Loucy (cell line): Measurements from ENCODE around the gene CCDC12.

ENCODE experiments used
- H2AFZ ChIP-seq: fragments of 200-600 bp; sonication (generic); 2 replicates; pipeline ENCODE4 v1.6.0; 2016; ENCODE audit warnings: antibody characterized with exemption, mild to moderate bottlenecking, low read length, moderate library complexity
- H3F3A ChIP-seq: fragments of 200-600 bp; 2 replicates; pipeline ENCODE4 v1.6.0; 2016; ENCODE audit warnings: antibody characterized with exemption, low read depth, mild to moderate bottlenecking
- H3K27me3 ChIP-seq: fragments of 200-600 bp; sonication (generic); 2 replicates; pipeline ENCODE4 v1.6.1; 2014; ENCODE audit warnings: low read length, mild to moderate bottlenecking; ENCODE audit not compliant: insufficient read depth, poor library complexity, severe bottlenecking
- H3K36me3 ChIP-seq: fragments of 200-600 bp; sonication (generic); 2 replicates; pipeline ENCODE4 v1.6.1; 2016; ENCODE audit warnings: low read length; ENCODE audit not compliant: insufficient read depth
- H3K4me1 ChIP-seq: fragments of 200-600 bp; sonication (generic); 2 replicates; pipeline ENCODE4 v1.5.1; 2014; ENCODE audit warnings: low read length, mild to moderate bottlenecking; ENCODE audit not compliant: insufficient read depth, poor library complexity, severe bottlenecking
- H3K4me2 ChIP-seq: fragments of 200-600 bp; sonication (generic); 2 replicates; pipeline ENCODE4 v1.6.0; 2014; ENCODE audit warnings: antibody characterized with exemption, low read length, low read depth, mild to moderate bottlenecking; ENCODE audit not compliant: poor library complexity, severe bottlenecking
- H3K4me3 ChIP-seq: fragments of 200-600 bp; sonication (generic); 2 replicates; pipeline ENCODE4 v1.5.1; 2014; ENCODE audit warnings: low read length, mild to moderate bottlenecking, mixed read lengths; ENCODE audit not compliant: poor library complexity, severe bottlenecking
- H3K79me2 ChIP-seq: fragments of 200-600 bp; sonication (generic); 2 replicates; pipeline ENCODE4 v1.6.1; 2014; ENCODE audit warnings: low read length; ENCODE audit not compliant: insufficient read depth
- H3K9ac ChIP-seq: fragments of 200-600 bp; sonication (generic); 2 replicates; pipeline ENCODE4 v1.6.0; 2014; ENCODE audit warnings: mild to moderate bottlenecking, low read depth, low read length, moderate library complexity; ENCODE audit not compliant: poor library complexity, severe bottlenecking
- H3K9me2 ChIP-seq: fragments of 200-600 bp; sonication (generic); replicated peaks from 2 replicates; pipeline ENCODE4 v1.6.1; 2016; ENCODE audit warnings: low read depth, low read length, mixed read lengths
- H3K9me3 ChIP-seq: fragments of 200-600 bp; sonication (generic); 2 replicates; pipeline ENCODE4 v1.6.1; 2014; ENCODE audit warnings: mild to moderate bottlenecking, antibody characterized with exemption, low read length, low read depth; ENCODE audit not compliant: insufficient read depth
- H4K20me1 ChIP-seq: fragments of 200-600 bp; sonication (generic); 2 replicates; pipeline ENCODE4 v1.6.0; 2014; ENCODE audit warnings: antibody characterized with exemption, low read length, mild to moderate bottlenecking; ENCODE audit not compliant: insufficient read depth, poor library complexity, severe bottlenecking
- EZH2phosphoT487 ChIP-seq: fragments of 200-600 bp; IDR thresholded peaks from 2 replicates; pipeline ENCODE4 v1.6.1; 2018; ENCODE audit warnings: antibody characterized with exemption, mild to moderate bottlenecking, moderate library complexity, borderline replicate concordance
- TF ChIP-seq, protein P1 (sequence below): fragments of 200-600 bp; sonication (generic); conservative IDR thresholded peaks from 2 replicates; pipeline ENCODE4 v1.5.1; 2014; ENCODE audit warnings: mild to moderate bottlenecking, antibody characterized with exemption, low read length

The CCDC12 gene

GRCh38 chr3:46981932-46982471 lies 5.5 kb upstream of the CCDC12 start:
- no peak for TF ChIP-seq EZH2phosphoT487
- TF ChIP-seq, protein P1, sequence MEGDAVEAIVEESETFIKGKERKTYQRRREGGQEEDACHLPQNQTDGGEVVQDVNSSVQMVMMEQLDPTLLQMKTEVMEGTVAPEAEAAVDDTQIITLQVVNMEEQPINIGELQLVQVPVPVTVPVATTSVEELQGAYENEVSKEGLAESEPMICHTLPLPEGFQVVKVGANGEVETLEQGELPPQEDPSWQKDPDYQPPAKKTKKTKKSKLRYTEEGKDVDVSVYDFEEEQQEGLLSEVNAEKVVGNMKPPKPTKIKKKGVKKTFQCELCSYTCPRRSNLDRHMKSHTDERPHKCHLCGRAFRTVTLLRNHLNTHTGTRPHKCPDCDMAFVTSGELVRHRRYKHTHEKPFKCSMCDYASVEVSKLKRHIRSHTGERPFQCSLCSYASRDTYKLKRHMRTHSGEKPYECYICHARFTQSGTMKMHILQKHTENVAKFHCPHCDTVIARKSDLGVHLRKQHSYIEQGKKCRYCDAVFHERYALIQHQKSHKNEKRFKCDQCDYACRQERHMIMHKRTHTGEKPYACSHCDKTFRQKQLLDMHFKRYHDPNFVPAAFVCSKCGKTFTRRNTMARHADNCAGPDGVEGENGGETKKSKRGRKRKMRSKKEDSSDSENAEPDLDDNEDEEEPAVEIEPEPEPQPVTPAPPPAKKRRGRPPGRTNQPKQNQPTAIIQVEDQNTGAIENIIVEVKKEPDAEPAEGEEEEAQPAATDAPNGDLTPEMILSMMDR: no peak
- H3K9me2 ChIP-seq: no peaks in the 10 kb centered on the region
- peak overlapping the region; percentile 89 for H3K4me2 ChIP-seq
- H3K79me2 ChIP-seq: peaks cover 89% of the 10 kb centered on the region
- H3K27me3 ChIP-seq: no peaks in the 10 kb centered on the region
- H3K9ac ChIP-seq: peak overlapping the region; percentile 99
- no peaks in the 10 kb centered on the region for H3K36me3 ChIP-seq
- H3F3A ChIP-seq: no peaks in the 10 kb centered on the region
- no peaks in the 10 kb centered on the region for H3K9me3 ChIP-seq
- H3K4me1 ChIP-seq: peaks cover 76% of the 10 kb centered on the region
- H4K20me1 ChIP-seq: no peaks in the 10 kb centered on the region
- H3K4me3 ChIP-seq: peak overlapping the region; percentile 87
- H2AFZ ChIP-seq: no peak overlapping the region

- Histone ChIP-seq H3K36me3 (no peaks in the 10 kb centered on the region), H3F3A (no peaks in the 10 kb centered on the region), H3K79me2 (peaks cover 85% of the 10 kb centered on the region), H3K4me1 (peaks cover 58% of the 10 kb centered on the region), H3K9me3 (no peaks in the 10 kb centered on the region), H3K9me2 (no peaks in the 10 kb centered on the region), H3K9ac (peak overlapping the region; percentile 99), H2AFZ (no peak overlapping the region), H4K20me1 (peaks cover 12% of the 10 kb centered on the region), H3K4me3 (peak overlapping the region; percentile 87), H3K27me3 (no peaks in the 10 kb centered on the region), H3K4me2 (peak overlapping the region; percentile 89)
- TF ChIP-seq, protein P1: no peak
- TF ChIP-seq EZH2phosphoT487: no peak
These were observed 3.5 kb upstream of the CCDC12 start for GRCh38 chr3:46979958-46980497.

DNA sequence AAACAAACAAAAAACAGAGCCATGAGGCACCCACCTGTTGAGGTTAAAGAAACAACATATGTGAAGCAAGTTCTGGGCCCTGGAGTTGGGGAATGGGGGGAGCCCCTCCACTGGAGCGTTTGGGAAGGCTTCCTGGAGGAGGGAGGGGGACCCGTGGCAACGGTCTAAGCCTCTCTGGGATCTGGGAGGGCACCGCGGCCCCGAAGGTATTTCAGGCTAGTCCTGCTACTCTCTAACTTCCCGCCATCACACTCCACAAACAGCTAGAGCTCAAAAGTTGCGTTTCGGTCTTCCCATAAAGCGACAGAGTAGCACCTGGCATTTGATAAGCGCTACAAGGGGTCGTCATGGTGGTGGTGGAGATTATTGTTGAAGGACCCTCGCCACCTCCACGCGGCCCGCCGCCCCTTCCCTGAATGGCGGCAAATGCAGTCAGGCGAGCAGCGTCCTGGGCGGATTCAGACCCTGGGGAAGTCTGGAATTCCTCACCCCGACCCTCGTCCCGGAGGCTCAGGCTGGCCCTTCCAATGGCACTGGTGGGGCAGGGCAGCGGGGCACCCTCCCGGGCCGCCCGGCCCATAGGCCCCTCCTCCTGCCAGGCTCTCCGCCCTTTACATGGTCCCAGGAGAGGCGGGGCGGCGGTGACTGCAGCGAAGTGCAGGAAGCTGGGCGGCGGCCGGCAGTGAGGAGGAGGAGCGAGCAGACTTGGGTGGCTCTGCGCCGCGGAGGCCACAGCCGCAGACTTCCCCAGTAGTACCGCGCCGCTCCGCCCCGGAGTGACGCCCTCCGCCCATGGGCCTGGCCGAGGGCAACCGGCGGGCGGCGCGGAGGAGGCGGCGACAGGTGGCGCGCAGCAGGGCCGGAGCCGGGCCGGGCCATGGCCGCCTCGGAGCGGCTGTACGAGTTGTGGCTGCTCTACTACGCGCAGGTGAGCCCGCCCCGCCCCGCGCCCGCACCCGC lies 2.7 kb upstream of the CCDC12 start, which contains the start of gene NBEAL2:
Gene NBEAL2, plus strand, starts transcription at position 682 of the 960 bp plus-strand sequence. Its CDS starts 196 bp downstream, at position 878.
- Histone ChIP-seq H3K9me2 (no peaks in the 10 kb centered on the region), H3F3A (no peaks in the 10 kb centered on the region), H3K36me3 (no peaks in the 10 kb centered on the region), H3K27me3 (no peaks in the 10 kb centered on the region), H3K9ac (peak within 1 kb of the TSS; percentile 99), H3K4me3 (peak within 1 kb of the TSS; percentile 87), H2AFZ (peak within 1 kb of the TSS; percentile 84), H4K20me1 (peaks cover 20% of the 10 kb centered on the region), H3K79me2 (peaks cover 85% of the 10 kb centered on the region), H3K4me2 (peak within 1 kb of the TSS; percentile 93), H3K4me1 (peaks cover 58% of the 10 kb centered on the region), H3K9me3 (no peaks in the 10 kb centered on the region)
- no peak for TF ChIP-seq EZH2phosphoT487
- TF ChIP-seq, protein P1: no peak
